HG03097 (cell line): ENCODE results near the gene DUSP8.

Source experiments
- ATAC-seq: cut with Tn5 transposase; IDR thresholded peaks from one replicate; pipeline ENCODE4 v1.9.1; 2021; ENCODE audit not compliant: unreplicated experiment, low FRiP score

DUSP8 gene

DNA sequence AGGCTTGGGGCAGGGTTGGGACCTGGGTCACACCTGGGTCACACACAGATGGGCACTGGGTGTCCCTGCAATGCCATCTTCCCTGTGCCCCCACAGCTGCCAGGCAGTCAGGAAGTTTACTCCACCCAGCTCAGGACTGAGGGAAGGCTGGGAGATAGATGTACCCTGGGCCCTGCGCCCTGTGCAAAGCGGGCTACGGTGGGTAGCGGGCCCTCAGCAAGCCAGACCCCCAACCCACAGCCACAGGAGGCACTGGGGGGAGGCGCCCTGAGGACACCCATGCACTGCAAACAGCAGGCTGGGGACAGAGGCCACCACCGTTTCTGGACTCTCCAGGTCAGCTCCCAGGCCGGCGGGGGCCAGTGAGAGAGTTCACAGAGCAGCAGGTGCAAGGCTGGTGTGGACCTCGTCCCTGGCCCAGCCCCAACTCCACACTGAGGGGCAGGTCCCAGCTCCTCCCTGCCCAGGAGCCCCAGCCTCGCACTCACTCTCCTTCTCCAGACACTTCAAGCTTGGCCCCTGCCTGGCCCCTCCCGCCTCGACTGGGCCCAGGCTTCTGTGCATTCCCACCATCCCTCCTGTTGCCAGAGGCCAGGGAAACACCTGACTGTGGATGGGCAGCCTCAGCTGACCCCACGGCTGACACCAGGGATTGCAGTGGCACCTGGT lies 4.9 kb downstream of the DUSP8 start:
- ATAC-seq: no peak

GRCh38 chr11:1566381-1567051 lies 5.6 kb downstream of the DUSP8 start:
- ATAC-seq: no peak

DNA sequence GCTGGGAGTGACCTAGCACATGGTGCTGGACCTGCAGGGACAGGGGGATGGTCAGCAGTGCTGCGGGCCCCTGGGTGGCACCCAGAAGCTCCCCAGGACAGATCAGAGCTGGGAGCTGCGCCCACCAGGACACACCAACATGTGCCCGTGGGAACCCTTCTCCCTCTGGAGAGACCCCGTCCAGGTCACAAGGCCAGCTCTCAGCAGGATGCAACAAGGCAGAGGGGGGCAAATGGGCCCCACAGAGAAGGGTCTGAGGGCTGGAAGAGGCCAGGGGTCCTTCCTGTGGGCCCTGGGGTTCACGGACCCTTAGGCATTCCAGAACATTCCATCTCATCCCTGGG lies 6.2 kb downstream of the DUSP8 start:
- no peak for ATAC-seq

- no peak for ATAC-seq
Observed at GRCh38 chr11:1565173-1565903, 6.7 kb downstream of the DUSP8 start.

DNA sequence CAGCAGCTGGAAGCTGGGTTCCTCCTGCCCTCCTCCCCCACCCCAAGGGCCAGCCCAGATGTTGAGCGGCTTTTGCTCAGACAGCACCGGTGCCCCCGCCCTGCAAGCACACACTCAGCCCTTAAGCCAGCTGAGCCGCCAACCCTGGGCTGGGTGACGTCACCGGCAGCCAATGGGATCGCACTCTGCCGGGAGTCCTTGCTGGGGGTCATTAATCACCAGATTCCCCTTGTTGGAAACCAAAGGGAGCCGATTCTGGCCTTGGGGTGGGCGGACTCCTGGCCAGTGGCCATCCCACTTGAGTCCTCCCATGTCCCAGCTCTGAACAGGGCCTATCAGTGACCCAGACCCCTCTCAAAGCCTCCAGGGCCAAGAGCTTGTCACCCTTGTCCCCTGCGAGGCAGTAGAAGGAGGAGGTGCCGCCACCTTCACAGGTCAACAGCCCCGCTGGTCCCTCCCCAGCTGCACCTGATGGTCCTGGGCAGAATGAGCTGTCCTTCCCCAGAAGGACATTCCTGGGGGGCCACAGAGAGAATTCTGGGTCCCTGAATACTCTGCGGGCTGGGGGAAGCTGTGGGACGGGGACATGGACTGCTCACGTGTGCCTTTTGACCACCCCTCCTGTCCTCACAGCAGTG lies 7.4 kb downstream of the DUSP8 start:
- no peak for ATAC-seq

DNA sequence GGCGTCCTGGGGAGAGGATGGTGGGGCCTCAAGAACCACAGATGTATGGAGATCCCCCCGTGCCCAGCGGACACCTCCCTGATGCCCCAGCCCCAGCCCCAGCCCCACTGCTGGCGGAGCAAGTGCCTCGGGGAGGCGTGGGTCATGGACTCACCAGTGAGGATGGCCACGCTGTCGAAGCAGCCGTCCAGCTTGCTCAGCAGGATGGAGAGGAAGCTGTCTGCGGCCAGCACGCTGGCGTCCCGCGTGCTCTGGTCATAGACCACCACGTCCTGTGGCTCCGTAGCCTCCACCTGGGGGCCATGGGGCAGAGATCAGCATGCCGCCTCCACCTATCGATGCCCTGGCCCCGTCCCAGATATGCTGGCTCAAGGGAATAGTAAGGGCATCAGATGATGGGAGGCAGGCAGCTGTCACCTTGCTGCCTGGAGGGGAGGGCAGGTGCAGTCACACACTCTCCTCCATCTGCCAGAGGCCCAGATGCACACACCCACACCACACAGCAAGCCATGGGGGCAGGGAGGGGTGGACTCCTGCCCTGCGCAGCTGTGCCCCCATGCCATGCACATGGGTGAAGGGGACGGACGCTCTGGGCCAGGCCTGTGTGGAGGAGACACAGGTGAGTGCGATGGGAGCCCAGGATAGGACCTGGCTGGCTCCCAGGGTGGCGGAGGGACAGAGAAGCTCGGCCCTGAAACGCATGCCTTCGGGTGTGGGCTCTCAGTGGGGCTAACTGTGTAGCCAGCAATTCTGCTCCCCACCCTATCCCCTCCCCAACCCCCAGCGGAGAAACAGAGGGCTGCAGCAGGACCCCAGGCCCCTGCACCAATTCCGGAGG lies 8.2 kb downstream of the DUSP8 start:
- no peak for ATAC-seq

GRCh38 chr11:1563149-1563638 lies 8.9 kb downstream of the DUSP8 start:
- no peak for ATAC-seq

DNA sequence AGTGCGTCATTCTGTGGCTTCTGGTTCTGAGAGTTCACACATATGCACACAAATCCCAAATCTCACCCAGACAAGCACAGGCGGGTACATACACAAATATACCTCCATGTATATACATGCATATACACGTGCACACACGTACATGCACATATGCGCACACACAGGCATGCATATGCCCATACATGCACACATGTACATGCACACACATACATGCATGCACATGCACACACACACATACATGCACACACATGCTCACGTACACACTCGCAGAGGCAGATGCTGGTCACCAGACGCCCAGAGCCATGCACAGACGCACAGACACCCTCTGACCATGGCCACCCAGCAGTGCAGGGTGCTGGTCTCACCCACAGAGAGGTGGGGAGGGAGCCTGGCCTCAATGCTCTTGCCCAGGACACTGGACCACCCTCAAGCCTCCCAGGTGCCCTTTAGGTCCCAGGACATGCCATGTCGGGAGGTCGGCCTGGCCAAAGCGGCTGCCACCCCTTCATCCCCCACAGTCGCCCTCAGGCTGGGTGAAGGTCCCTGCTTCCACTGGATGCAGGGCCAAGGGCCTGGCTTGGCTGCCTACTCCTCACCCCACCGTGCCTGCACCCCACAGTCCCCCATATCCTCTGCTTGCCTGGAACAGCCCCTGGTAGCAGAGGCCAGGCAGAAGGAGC lies 9.5 kb downstream of the DUSP8 start:
- no peak for ATAC-seq

GRCh38 chr11:1561955-1562354 lies 10.1 kb downstream of the DUSP8 start:
- ATAC-seq: no peak

DNA sequence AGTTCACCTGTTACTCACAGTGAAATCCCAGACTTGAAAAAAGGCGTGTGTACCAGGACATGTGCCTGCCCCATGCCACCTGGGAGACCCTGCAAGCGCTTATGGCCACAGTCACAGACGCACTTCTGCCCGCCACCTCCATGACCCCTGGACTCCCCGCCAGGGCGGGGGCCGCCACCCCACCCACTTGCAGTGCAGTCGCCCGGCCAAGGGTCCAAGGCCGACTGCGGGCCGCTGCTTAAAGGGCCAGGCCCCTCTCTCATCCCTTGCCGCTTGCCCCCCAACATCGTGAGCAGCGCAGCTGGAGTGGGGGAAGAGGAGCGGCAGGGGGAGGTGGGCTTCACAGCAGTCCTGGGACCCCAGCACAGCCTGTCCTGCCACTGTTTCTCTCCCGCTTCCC lies 10.8 kb downstream of the DUSP8 start:
- ATAC-seq: no peak

GRCh38 chr11:1560649-1561251 lies 11.3 kb downstream of the DUSP8 start:
- no peak for ATAC-seq

DNA sequence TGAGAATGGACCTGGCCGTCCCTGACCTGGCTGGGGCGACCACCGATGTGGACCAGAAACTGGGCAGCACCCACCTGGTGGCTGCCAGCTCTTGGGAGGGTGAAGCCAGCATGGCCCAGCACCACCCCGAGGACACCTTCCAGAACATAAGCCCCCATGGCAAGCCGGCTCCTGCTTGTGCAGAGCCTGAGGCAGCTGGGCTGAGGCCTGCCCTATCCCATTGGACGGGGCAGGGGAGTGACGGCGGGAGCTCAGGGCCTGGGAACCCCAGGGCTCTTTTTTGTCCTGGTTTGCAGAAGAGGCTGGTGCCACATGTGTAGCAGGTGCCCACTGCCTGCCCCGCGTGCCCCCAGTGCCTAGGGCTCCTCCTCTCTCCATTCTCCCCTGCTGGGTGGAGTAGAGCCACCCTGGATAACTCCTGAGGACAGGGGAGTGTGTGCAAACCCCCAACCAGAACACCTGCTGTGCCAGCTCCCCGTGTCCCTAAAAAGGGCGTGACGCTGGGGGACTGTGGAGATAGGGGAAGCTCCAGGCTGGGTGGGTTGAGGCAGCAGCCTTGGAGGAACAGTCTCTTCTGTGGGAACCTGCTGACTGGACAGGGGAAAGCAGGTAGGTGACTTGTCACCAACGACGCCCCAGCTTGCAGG lies 11.9 kb downstream of the DUSP8 start:
- ATAC-seq: no peak

DNA sequence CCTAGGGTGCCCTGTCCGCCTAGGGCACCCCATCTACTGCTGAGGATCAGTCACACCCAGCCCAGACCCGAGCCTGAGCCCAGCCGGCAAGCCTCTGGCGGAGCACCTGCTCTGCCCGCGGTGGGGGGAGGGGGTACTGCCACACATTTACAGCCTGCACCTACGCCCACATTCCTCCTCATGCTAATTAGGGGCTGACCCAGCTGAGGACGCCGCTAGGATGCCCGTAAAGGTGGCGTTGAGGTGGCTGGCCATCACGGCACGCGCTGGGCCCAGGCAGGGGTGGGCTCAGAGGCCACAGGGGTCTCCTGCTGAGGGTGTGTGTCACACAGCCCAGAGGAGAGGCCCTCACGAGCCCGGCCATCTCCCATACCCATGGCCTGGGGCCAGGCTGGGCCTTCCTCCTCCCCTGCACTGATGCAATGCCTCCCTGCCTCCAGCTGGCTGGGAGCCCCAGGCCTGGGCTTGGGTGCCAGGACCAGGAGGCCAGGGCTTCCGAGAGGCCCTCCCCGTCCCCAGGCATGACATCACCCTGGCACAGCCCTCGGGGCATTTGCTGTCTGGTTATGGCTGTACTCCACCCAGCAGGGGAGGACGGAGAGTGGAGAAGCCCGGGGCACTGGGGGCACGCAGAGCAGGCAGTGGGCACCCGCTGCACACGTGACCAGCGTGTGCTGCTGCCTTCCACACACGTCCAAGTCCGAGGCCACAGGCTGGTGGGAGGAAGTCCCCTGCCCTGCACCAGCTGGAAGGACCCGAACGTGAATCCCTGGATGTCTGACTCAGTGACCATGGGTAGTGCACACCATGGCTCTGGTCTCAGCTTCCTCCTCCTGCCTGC lies 12.7 kb downstream of the DUSP8 start:
- ATAC-seq: no peak

GRCh38 chr11:1558775-1559110 lies 13.3 kb downstream of the DUSP8 start:
- ATAC-seq: no peak

- no peak for ATAC-seq
Observed at GRCh38 chr11:1557904-1558774, 13.9 kb downstream of the DUSP8 start.

- ATAC-seq: no peak
Observed at GRCh38 chr11:1557051-1557884, 14.8 kb downstream of the DUSP8 start.
